Vagina (tissue), 2 donors: Measurements from ENCODE around the gene OPN4.

Experiments
- CTCF ChIP-seq, 3 experiments: fragments of 450-650 bp in 2 of 3; fragments of 200-600 bp in 1 of 3; sonication (generic) in 1 of 3; IDR thresholded peaks; one replicate each; pipeline ENCODE4 v1.5.1; 2017 to 2019; ENCODE audit warnings: antibody characterized with exemption in 3 of 3, mild to moderate bottlenecking in 2 of 3, moderate library complexity in 2 of 3
- POLR2A ChIP-seq, 2 donors: fragments of 450-650 bp; IDR thresholded peaks; one replicate each; pipeline ENCODE4 v1.6.1; 2017; ENCODE audit warnings: antibody characterized with exemption in 2 of 2, mild to moderate bottlenecking in 2 of 2, moderate library complexity in 2 of 2
- POLR2AphosphoS5 ChIP-seq, 2 donors: sonication (generic); formaldehyde crosslinking; IDR thresholded peaks; one replicate each; pipeline ENCODE4 v1.9.0; 2017; ENCODE audit warnings: antibody characterized with exemption in 2 of 2, mild to moderate bottlenecking in 2 of 2, low read depth in 1 of 2; ENCODE audit not compliant: insufficient read depth in 1 of 2

GRCh38 chr10:86690231-86690630, 35.9 kb downstream of the OPN4 start:
- no peak for TF ChIP-seq CTCF (IDR thresholded peaks at IDR 0.05)
- TF ChIP-seq POLR2A (IDR thresholded peaks at IDR 0.05), result no peak
- no peak for TF ChIP-seq POLR2AphosphoS5 (IDR thresholded peaks at IDR 0.05; ENCODE audit: insufficient read depth in 1 of 2, low read depth in 1 of 2)
